Lower lobe of right lung (tissue), 2 donors: ENCODE data around the gene CNTROB. TPM values are rescaled to one million over a fixed set of nuclear protein-coding genes. Genes with fewer than 3 reads are reported as not detected.

Source experiments
- ATAC-seq, 2 donors: fragments of 200-7000 bp; cut with Tn5 transposase; one replicate each; pipeline ENCODE4 v1.9.1; 2020 to 2022; ENCODE audit warnings: mild to moderate bottlenecking in 2 of 2, moderate library complexity in 2 of 2
- DNase-seq: peaks from one replicate; pipeline ENCODE4 v3.0.0-alpha.2; 2020
- H3K27ac ChIP-seq: fragments of 200-600 bp; one replicate; pipeline ENCODE4 v1.8.0; 2022
- H3K27me3 ChIP-seq: fragments of 200-600 bp; one replicate; pipeline ENCODE4 v1.8.0; 2022; ENCODE audit warnings: low read depth
- H3K36me3 ChIP-seq: fragments of 200-600 bp; one replicate; pipeline ENCODE4 v1.8.0; 2022; ENCODE audit warnings: mild to moderate bottlenecking
- H3K4me1 ChIP-seq: fragments of 200-600 bp; one replicate; pipeline ENCODE4 v1.8.0; 2022
- H3K4me3 ChIP-seq: fragments of 200-600 bp; one replicate; pipeline ENCODE4 v1.8.0; 2022; ENCODE audit warnings: mild to moderate bottlenecking
- H3K9me3 ChIP-seq: fragments of 200-600 bp; one replicate; pipeline ENCODE4 v1.8.0; 2022
- intact Hi-C: fragments of 100-400 bp; cut with DNase I; formaldehyde crosslinking; loops from one replicate; pipeline ENCODE4 v1.11.0; 2022
- total RNA-seq: library from RNA; stranded (reverse); fragmentation: NEBNext Ultra II Directional; extraction: Animal tissue kit (Norgen Biotek cat#: 25700); gene quantifications from one replicate; pipeline ENCODE4 v1.2.1, GENCODE V29; 2021
- TF ChIP-seq, protein P1 (sequence below): fragments of 200-600 bp; IDR thresholded peaks from one replicate; pipeline ENCODE4 v1.8.0; 2022; ENCODE audit warnings: antibody characterized with exemption, mild to moderate bottlenecking
- donor health status: DM: no; HTN: yes; CAD: no; lungs with severe emphysema.

Gene CNTROB
- total RNA-seq, 1 donor from 2014 or later, result 56.2 TPM

DNA sequence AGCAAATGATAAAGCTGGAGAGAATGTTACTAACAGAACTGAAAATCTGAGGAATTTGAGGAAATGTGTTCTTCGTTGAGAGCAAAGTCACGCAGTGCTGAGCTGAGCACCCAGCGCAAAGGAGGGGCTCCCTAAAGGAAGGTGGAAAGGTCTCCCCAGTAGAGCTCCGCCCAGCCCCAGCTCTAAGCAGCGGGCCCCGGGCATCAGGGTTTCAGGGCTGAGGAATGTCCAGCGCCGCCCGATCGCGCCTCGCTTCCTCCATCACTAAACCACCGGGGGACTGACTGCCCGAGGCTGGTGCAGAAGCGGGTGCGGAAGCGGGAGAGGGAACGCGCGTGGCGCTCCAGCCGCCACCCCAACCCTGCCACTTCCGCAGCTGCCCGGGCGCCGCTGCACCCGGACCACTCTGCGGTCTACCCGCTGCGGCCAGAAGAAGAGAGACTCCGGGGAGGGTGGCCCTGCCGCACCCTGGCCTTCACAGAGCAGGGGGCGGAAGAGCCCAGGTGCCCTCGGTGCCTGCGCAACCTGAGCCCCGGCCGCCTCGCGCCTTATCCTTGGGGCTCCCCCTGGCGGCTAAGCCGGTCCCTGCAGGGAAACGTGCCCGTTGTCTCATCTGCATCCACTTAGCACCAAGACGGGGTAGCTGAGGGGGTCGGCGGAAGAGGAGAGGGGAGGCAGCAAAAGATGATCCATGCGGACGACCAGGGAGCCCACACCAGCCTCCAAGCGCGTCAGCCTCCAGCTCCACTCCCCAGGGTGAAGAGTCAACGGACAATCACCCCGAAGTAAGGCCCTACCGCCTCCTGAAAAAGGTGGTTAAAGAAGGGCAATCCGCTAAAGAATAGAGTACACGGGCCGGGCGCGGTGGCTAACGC is 58.0 kb downstream of the CNTROB start:
- no peaks in the 10 kb centered on the region for H3K9me3 ChIP-seq
- peak overlapping the region; percentile 74 for H3K4me3 ChIP-seq
- TF ChIP-seq, protein P1, sequence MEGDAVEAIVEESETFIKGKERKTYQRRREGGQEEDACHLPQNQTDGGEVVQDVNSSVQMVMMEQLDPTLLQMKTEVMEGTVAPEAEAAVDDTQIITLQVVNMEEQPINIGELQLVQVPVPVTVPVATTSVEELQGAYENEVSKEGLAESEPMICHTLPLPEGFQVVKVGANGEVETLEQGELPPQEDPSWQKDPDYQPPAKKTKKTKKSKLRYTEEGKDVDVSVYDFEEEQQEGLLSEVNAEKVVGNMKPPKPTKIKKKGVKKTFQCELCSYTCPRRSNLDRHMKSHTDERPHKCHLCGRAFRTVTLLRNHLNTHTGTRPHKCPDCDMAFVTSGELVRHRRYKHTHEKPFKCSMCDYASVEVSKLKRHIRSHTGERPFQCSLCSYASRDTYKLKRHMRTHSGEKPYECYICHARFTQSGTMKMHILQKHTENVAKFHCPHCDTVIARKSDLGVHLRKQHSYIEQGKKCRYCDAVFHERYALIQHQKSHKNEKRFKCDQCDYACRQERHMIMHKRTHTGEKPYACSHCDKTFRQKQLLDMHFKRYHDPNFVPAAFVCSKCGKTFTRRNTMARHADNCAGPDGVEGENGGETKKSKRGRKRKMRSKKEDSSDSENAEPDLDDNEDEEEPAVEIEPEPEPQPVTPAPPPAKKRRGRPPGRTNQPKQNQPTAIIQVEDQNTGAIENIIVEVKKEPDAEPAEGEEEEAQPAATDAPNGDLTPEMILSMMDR, result peak; percentile 97
- H3K27me3 ChIP-seq, result no peaks in the 10 kb centered on the region
- intact Hi-C loops, result no loop called here
- ATAC-seq (peak; percentile 90 to 94), DNase-seq (peak; percentile 91)
- no peaks in the 10 kb centered on the region for H3K36me3 ChIP-seq
- H3K4me1 ChIP-seq, result peaks cover 15% of the 10 kb centered on the region
- peak overlapping the region; percentile 76 for H3K27ac ChIP-seq

DNA sequence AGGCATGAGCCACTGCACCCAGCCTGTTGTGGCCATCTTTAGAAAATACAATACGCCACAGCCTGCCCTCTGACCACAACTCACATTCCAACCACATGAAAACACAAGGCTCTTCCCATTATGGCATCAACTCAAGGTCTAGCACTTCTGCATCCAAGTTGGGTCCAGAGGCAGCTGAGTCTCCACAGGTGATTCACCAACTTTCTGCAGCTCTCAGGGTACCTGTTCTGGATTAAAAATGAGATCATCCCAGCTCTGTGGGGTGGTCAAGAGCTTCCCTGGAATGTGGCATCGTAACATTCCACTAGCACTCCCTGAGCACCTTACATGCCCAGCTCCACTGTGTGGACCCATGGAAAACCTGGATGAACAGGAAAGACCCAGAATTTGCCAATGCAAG is 60.5 kb downstream of the CNTROB start:
- DNase-seq, result no peak
- peak; percentile 30 to 61 for ATAC-seq
- TF ChIP-seq, protein P1, result no peak
- Histone ChIP-seq H3K4me1 (peaks cover 15% of the 10 kb centered on the region), H3K9me3 (no peaks in the 10 kb centered on the region), H3K27ac (no peak overlapping the region), H3K4me3 (no peak overlapping the region), H3K36me3 (no peaks in the 10 kb centered on the region), H3K27me3 (no peaks in the 10 kb centered on the region)
- intact Hi-C loops, result no loop called here

DNA sequence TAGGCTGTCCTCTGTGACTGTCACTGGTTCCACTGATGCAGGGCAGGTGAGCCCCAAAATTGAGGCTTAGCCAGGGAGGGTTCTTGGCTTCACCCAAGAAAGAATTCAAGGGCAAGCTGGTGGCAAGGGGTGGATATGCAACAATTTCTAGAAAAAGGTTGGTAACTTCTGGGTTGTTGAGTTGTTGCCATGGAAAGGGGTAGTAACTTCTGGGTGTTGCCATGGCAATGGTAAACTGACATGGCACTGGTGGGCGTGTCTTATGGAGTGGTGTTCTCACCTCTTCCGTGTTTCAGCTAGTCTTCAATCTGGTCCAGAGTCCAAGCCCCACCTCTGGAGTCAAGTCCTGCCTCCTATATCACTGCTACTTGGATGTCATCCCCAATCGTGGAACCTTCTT is 60.9 kb downstream of the CNTROB start:
- TF ChIP-seq, protein P1, result no peak
- no peaks in the 10 kb centered on the region for H3K36me3 ChIP-seq
- H3K27me3 ChIP-seq, result no peaks in the 10 kb centered on the region
- H3K9me3 ChIP-seq, result no peaks in the 10 kb centered on the region
- no peak overlapping the region for H3K27ac ChIP-seq
- DNase-seq (no peak), ATAC-seq (no peak)
- intact Hi-C loops, result no loop called here
- no peak overlapping the region for H3K4me3 ChIP-seq
- H3K4me1 ChIP-seq, result peaks cover 15% of the 10 kb centered on the region

DNA sequence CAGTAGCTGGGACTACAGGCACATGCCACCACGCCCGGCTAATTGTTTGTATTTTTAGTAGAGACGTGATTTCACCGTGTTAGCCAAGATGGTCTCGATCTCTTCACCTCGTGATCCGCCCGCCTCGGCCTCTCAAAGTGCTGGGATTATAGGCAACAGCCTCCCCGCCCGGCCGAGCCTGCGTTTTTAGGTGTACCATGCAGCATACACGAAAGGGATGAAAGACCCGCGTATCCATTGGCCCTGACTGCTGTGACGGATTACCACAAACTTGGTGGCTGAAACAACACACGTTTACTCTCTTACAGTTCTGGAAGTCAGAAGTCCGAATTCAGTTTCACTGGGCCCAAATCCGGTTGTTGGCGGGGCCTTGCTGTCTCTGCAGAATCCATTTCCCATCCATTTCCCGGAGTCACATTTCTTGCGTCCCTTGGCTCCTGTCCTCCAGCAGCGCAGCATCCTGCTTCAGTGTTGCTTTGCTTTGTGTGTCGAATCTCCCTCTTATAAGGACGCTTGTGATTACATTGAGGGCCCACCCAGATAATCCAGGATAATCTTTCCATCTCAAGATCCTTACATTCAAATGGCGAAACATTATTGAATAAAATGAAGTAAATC is 62.1 kb downstream of the CNTROB start:
- Histone ChIP-seq H3K4me1 (peaks cover 12% of the 10 kb centered on the region), H3K27me3 (peaks cover 6% of the 10 kb centered on the region), H3K4me3 (no peak overlapping the region), H3K27ac (no peak overlapping the region), H3K9me3 (no peaks in the 10 kb centered on the region), H3K36me3 (no peaks in the 10 kb centered on the region)
- DNase-seq, result no peak
- intact Hi-C loops, result no loop called here
- ATAC-seq, result no peak
- TF ChIP-seq, protein P1, result no peak

DNA sequence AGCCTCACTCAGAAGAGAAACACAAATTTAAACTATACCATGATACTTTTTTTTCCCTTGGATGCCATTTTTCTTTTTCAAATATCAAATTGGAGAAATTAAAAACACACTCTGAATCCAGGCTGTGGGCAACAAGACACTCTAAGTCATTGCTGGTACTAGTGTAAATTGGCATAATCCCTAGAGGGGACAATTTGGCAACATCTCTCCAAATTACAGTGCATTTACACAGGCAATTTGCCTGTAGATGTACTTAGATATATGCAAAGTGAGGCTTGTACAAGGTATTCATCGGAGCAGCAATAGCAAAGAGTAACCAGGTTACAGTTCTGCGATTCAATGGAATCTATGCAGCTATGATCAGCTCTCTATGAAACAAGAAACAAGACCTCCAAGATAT is 63.7 kb downstream of the CNTROB start:
- no peak for DNase-seq
- Histone ChIP-seq H3K27me3 (peaks cover 10% of the 10 kb centered on the region), H3K36me3 (no peaks in the 10 kb centered on the region), H3K9me3 (no peaks in the 10 kb centered on the region), H3K4me3 (no peak overlapping the region), H3K27ac (no peak overlapping the region), H3K4me1 (no peaks in the 10 kb centered on the region)
- TF ChIP-seq, protein P1, result no peak
- intact Hi-C loops, result no loop called here
- no peak for ATAC-seq
